GM19099 (cell line): Measurements from ENCODE around the gene TRAM1L1.

Experiments
- POLR2A ChIP-seq: IDR thresholded peaks from 3 replicates; pipeline ENCODE4 v1.6.1; 2011; ENCODE audit warnings: low read depth; ENCODE audit not compliant: insufficient read length; ENCODE audit errors: extremely low read depth

The TRAM1L1 gene

DNA sequence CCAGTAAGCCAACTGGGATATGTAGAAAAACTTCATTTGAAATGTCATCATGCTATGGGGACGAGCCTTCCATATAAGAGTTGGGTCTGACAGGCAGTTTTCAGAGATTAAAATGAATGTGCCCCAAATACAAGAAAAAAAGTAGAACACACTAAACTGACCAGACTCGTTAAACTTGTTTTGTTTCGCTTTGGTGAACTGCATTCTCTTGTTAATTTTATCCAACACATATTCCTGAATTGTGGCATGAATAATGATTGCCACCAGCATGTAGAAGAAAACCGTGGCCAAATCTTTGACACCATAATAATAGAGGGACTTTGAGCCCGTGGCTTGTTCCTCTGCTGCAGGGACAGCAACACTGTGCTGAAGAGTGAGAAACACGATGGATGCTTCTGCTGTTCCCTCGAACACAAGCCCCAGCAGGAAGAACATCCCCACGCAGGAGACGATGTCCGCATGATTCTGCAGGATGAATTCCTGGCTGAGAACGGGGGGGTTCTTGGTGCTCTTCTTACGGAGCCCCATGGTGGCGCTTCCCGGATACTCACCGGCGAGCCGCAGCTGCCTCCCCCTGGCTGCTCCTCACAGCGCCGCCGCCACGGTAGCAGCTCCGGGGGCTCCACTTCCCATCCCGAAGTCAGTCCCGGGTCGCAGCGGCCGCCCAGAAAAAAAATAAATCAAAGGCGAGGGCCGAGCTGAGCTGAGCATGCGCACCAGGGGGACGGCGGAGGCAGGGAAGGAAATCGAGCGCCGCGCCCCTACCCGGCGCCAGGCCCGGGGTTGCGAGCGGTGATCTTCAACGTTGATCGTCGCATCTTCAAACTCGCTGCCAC is at the start of gene TRAM1L1:
TSS of gene TRAM1L1 (minus strand) at position 711 of the 836 bp plus-strand sequence. CDS start at position 528, 183 bp downstream.
- TF ChIP-seq POLR2A, result no peak

GRCh38 chr4:117134386-117134785 is 49.0 kb upstream of the TRAM1L1 start:
- no peak for TF ChIP-seq POLR2A

DNA sequence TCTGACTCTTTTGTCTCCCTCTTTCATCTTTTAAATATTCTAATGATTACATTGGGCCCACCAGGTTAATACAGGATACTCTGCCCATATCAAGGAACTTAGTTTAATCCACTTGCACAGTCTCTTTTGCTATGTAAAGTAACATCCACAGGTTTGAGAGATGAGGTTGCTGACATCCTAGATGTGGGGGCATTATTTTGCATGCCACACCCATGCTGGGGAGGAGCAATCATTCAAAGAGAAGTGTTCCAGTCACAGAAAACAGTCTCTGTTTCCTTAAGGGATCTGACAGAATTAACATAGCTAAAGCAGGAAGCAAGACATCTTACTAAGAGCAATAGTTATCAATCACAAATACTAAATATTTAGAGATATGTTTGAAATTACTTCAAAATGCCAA is 11.5 kb upstream of the TRAM1L1 start:
- no peak for TF ChIP-seq POLR2A

DNA sequence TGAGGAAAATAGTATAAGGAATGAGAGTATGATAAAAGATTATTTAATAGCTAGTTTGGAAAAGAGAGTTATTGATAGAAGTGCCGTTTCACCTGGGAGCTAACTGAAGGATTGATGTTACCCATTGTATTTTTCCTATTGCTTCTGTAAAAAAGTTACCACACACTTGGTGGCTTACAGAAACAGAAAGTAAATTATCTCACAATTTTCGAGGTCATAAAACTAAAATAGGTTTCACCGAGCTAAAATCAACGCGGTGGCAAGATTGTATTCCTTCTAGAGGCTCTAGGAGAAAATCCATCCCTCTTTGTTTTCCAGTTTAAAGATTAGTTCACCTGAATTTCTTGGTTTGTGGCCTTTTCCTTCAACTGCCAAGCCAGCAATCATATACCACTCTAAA is 11.1 kb upstream of the TRAM1L1 start:
- no peak for TF ChIP-seq POLR2A

DNA sequence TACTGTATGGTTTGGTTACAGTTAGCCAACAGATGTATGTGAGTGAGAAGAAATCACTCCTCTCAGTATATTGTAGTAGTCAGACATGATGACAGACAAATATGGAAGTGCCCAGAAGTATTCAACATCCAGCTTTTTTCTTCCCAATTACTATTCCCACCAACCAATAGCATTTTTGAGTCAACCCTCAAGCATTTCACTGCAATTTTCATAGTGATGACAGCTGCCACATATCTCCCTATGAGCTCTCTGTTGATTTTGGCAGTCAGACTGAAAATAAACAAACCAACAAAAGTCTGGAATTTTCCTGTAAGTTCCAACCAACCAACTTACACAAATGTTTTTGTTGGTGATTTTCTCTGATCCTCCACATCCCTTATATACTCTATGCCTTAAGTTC is 8.2 kb upstream of the TRAM1L1 start:
- TF ChIP-seq POLR2A, result no peak

GRCh38 chr4:117077760-117078159 is 7.6 kb downstream of the TRAM1L1 start:
- TF ChIP-seq POLR2A, result no peak

DNA sequence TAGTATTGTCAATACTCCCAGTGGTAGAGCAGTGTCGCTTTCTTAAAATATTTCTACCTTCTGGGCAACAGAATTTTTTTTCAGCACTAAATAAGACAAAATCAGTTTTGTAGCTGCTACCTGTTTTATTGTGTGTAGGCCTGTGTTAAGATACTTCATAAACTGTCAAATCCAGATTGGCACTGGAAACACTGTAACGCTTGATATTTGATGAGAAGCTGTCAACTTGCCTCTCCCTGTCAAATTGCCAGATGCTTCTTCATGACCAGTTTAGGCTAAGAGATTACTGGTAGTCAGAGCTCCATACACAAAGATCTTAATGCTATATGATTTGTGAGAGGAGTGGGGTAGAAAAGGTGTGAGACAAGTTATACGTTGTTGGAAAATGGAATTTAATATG is 17.3 kb downstream of the TRAM1L1 start:
- TF ChIP-seq POLR2A, result no peak

DNA sequence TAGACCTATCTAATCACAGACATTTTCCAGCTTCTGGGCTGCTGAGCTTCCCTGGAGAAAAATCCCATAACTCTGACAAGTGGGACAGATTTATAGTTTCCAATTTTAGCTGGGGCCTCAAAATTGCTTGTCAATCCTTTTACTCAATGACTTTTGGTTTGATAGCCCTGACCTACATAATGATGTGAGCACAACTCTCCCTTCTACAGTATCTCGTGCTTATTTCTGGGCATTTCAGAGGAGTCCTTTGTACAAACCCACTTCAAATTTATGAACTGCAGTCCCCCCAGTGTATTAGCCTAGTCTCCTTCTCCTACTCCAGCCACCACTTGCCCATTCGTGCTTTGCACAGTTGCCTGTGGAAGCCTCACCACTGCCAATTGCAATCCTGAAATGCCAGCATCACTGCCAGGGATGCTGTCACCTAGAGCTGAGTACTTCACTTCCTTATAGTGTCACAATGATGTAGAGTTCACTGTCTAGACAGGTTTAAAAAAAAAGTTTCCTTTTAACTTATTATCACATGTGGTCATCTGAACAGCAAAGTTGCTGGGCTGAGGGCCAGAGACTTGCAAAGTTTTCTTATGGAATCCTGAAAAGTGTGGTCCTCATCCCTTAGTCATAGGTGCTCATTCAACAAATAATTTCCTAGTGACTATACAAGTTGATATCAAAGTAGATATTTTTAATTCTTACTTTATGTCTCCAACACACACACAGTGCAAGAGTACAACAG is 21.2 kb downstream of the TRAM1L1 start:
- no peak for TF ChIP-seq POLR2A

GRCh38 chr4:117042962-117043361 is 42.4 kb downstream of the TRAM1L1 start:
- TF ChIP-seq POLR2A, result no peak
